ENCODE measurements around the gene GPRASP3. TPM values are rescaled to one million over a fixed set of nuclear protein-coding genes. Genes with fewer than 3 reads are reported as not detected.

Gene GPRASP3
- total RNA-seq = 3.4 and 6.0 TPM in 2 replicates

GRCh38 chrX:102720237-102721168 lies at the start of gene GPRASP3:
Gene GPRASP3 (plus strand): TSS chrX:102720743. CDS start chrX:102748996, 28,253 bp downstream.

GRCh38 chrX:102712216-102712966 lies 8.2 kb upstream of the GPRASP3 start, which contains the start of gene GPRASP2:
Gene GPRASP2 (plus strand): TSS chrX:102712448. CDS start chrX:102714870, 2,422 bp downstream.

Other genes with a start within 250 kb of the GPRASP3 start
- not detected in 2 replicates for gene TCP11X2, start 248.9 kb upstream of the GPRASP3 start, total RNA-seq
- gene TMSB15A, start 204.0 kb upstream of the GPRASP3 start, total RNA-seq = 0.33 and 0.86 TPM in 2 replicates
- 21.9 and 28.1 TPM in 2 replicates for gene ARMCX5, start 121.2 kb upstream of the GPRASP3 start, total RNA-seq
- 1.5 and 1.8 TPM in 2 replicates for gene GPRASP1, start 69.3 kb upstream of the GPRASP3 start, total RNA-seq
- gene GPRASP2, start 8.3 kb upstream of the GPRASP3 start, total RNA-seq = 12.4 and 20.5 TPM in 2 replicates
- 0.22 and 0.26 TPM in 2 replicates for gene RAB40AL, start 216.5 kb downstream of the GPRASP3 start, total RNA-seq

All from dermis lymphatic vessel endothelial cell (primary cell).